DMS114 treated with DMSO at 0.1 percent for 48 hours (cell line): Measurements from ENCODE around the gene SPINT3.
"Not testable (repeated sequence)": the region's sequence is repeated elsewhere in the genome, so short reads cannot be mapped to it uniquely, and the experiment has no call there.

Source experiments
- DNase-seq: peaks from one replicate; lab custom pipeline; 2025; ENCODE audit not compliant: unreplicated experiment; lab: John Stamatoyannopoulos, UW

SPINT3 gene

GRCh38 chr20:45503403-45503802, 12.0 kb downstream of the SPINT3 start:
- no peak for DNase-seq

- no peak for DNase-seq
These were observed 12.9 kb downstream of the SPINT3 start for GRCh38 chr20:45502561-45502960.

GRCh38 chr20:45501600-45501999, 13.8 kb downstream of the SPINT3 start:
- DNase-seq, result no peak

- no peak for DNase-seq
These were observed 15.4 kb downstream of the SPINT3 start for GRCh38 chr20:45500022-45500421.

- no peak for DNase-seq
These were observed 17.4 kb downstream of the SPINT3 start for GRCh38 chr20:45497971-45498494.

GRCh38 chr20:45496166-45496565, 19.3 kb downstream of the SPINT3 start:
- no peak for DNase-seq

- DNase-seq, result no peak
These were observed 19.9 kb downstream of the SPINT3 start for GRCh38 chr20:45495501-45495941.

GRCh38 chr20:45489083-45489531, 26.3 kb downstream of the SPINT3 start:
- no peak for DNase-seq

- no peak for DNase-seq
These were observed 28.2 kb downstream of the SPINT3 start for GRCh38 chr20:45487231-45487635.

- DNase-seq, result no peak
These were observed 30.0 kb downstream of the SPINT3 start for GRCh38 chr20:45485388-45485787.

- DNase-seq, result no peak
These were observed 30.7 kb downstream of the SPINT3 start for GRCh38 chr20:45484676-45485075.

GRCh38 chr20:45479822-45480221, 35.6 kb downstream of the SPINT3 start:
- no peak for DNase-seq

- not testable (repeated sequence) for DNase-seq
These were observed 37.8 kb downstream of the SPINT3 start for GRCh38 chr20:45477530-45478148.

GRCh38 chr20:45472286-45472685, 43.1 kb downstream of the SPINT3 start:
- not testable (repeated sequence) for DNase-seq

- DNase-seq, result no peak
These were observed 44.5 kb downstream of the SPINT3 start for GRCh38 chr20:45470937-45471336.

- DNase-seq, result no peak
These were observed 45.0 kb downstream of the SPINT3 start for GRCh38 chr20:45470262-45470931.

- no peak for DNase-seq
These were observed 45.8 kb downstream of the SPINT3 start, which contains the start of gene WFDC2 for GRCh38 chr20:45469336-45470261. WFDC2 (plus strand) TSS chr20:45469753; CDS start chr20:45469782, 29 bp downstream.

GRCh38 chr20:45467861-45468260, 47.6 kb downstream of the SPINT3 start:
- DNase-seq, result no peak

- no peak for DNase-seq
These were observed 48.2 kb downstream of the SPINT3 start for GRCh38 chr20:45467172-45467571.

GRCh38 chr20:45465491-45466266, 49.7 kb downstream of the SPINT3 start:
- DNase-seq, result no peak
